ENCODE data around the gene ZNF467.
A peak's percentile ranks its signal among the peaks of the same experiment; 100 is the strongest.

The ZNF467 gene

GRCh38 chr7:149808311-149808710, 34.9 kb upstream of the ZNF467 start:
- no peak for DNase-seq

- no peak for DNase-seq
Measured at GRCh38 chr7:149806726-149807125, 33.3 kb upstream of the ZNF467 start.

GRCh38 chr7:149804106-149804505, 30.7 kb upstream of the ZNF467 start:
- DNase-seq: no peak

GRCh38 chr7:149803551-149804074, 30.2 kb upstream of the ZNF467 start:
- DNase-seq: no peak

DNA sequence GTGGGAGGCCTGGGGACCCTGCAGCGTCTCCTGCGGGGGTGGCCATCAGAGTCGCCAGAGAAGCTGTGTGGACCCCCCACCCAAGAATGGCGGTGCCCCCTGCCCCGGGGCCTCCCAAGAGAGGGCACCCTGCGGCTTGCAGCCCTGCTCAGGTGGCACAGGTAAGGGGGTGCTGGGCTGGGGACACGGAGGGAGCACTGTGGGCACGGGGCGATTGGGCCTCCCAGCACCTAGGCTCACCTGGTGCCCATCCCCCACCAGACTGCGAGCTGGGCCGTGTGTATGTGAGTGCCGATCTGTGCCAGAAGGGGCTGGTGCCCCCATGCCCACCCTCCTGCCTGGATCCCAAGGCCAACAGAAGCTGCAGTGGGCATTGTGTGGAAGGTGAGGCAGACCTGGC, 29.6 kb upstream of the ZNF467 start:
- DNase-seq: no peak

DNA sequence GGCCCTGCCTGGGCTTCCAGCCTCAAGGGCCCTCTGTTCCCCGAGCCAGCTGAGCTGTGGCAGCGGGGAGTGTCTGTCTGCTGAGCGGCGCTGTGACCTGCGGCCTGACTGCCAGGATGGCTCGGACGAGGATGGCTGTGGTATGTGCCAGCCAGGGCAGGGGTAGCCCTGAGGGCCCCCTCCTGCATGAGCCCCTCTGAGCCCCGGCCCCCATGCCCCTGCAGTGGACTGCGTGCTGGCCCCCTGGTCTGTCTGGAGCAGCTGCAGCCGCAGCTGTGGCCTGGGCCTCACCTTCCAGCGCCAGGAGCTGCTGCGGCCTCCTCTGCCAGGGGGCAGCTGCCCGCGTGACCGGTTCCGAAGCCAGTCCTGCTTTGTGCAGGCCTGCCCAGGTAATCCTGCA, 28.4 kb upstream of the ZNF467 start:
- DNase-seq: no peak

DNA sequence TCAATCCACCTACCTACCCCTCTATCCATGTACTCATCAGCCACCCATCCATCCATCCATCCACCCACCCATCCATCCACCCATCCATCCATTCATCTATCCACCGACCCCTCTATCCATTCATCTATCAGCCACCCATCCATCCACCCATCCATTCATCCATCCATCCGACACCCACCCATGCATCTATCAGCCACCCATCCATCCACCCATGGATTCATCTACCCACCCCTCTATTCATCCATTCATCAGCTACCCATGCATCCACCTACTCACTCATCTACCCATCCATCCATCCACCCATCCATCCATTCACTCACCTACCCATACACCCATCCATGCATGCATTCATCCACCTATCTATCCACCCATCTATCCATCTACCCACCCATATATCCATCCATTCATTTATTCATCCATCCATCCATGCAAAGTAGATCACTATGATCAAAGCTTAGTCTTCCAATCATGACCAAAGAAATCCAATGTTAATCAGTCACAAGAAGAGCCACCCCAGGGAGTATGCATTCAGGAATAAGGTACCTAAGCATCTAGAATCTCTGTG, 27.7 kb upstream of the ZNF467 start:
- DNase-seq: no peak

- DNase-seq: no peak
Measured at GRCh38 chr7:149800169-149800555, 26.8 kb upstream of the ZNF467 start.

DNA sequence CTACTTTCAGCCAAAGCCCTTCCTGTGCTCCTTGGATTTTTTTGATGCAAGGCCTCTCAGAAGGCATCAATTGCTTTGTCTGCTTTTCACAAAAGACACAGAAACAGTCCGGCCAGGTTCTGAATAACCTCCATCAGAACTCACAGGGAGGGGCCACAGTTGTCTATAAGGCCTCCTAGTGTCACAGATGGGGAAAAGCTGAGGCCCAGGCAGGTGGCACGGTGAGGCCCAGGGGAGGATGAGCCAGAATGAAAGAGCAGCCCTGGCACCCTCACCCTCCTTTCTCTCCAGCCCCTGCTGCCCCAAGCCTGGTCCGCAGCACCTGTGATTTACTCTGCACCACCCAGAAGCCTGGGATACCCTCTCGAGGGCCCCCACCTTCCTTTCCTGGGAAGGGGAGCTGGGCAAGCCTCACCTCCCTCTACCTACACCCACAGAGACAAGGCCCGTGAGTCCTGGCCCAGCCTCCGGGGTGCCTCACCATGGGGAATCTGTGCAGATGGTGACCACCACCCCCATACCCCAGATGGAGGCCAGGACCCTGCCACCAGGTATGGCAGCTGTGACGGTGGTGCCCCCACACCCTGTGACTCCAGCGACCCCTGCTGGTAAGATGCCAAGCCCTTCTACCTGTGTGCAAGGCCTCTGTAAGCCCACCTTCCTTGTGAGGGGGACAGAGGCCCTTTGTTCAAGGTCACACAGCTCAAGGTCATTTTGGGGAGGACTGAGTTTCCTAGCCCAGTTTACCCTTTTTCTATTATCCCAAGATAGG, 26.2 kb upstream of the ZNF467 start:
- peak; percentile 38 for DNase-seq

DNA sequence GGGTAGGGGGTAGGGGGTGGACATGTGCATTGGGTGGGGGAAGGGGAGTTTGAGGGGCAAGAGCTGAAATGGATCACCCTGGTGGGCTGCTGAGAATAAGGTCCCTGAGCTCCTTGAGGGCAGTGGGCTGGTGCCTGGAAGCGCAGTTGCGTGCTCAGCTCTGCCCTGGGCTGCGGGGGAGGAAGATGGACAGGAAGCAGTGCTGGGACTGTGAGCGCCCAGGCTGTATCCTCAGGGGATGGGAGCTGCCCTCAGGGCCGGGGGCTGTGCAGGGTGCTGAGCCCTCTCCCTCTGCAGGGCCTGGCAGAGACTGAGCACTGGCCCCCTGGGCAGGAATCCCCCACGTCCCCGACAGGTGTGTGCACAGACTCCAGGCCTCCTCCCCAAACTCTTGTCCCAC, 24.4 kb upstream of the ZNF467 start:
- DNase-seq: no peak

- no peak for DNase-seq
Measured at GRCh38 chr7:149796287-149796860, 23.0 kb upstream of the ZNF467 start.

DNA sequence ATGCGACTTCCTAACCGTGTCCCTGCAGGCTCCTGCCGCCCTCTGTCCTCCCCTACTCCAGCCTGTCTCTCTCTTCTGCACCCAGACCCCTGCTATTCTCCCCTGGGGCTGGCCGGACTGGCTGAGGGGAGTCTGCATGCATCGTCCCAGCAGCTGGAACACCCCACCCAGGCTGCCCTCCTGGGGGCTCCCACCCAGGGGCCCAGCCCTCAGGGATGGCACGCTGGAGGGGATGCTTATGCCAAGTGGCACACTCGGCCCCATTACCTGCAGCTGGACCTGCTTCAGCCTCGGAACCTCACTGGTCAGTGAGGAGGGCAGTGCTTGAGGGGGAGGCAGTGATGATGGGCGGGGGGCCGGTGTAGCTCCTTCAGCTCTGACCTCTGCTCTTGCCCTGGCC, 21.7 kb upstream of the ZNF467 start:
- DNase-seq: no peak

DNA sequence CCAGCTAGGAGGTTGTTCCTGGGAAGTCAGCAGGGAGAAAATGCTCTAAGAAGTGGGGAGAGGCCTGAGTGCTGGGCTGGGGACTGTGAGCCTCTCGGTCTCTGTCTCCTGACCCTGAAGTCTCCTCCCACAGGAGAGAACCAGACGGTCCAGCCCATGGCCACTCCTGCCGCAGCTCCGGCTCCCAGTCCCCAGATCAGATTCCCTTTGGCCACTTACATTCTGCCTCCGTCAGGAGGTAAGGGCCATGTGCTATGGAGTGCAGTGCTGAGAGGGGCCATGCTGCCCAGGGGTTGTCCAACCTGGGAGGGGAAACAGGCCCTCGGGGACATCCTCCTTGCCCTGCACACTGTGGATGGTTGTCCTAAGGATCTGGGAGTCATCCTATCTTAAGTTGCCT, 21.3 kb upstream of the ZNF467 start:
- no peak for DNase-seq

DNA sequence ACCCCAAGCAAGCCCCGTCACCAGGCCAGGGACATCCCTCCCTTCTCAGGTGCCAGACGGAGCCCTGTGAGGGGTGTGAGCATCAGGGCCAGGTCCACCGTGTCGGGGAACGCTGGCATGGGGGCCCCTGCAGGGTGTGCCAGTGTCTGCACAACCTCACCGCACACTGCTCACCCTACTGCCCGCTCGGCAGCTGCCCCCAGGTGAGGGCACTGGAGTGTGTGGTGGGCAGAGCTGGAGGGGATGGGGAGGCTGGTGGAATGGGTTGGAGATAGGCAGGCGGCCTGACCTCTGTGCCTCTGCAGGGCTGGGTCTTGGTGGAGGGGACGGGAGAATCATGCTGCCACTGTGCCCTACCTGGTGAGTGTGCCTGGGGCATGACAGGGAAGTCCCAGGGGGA, 19.9 kb upstream of the ZNF467 start:
- no peak for DNase-seq

DNA sequence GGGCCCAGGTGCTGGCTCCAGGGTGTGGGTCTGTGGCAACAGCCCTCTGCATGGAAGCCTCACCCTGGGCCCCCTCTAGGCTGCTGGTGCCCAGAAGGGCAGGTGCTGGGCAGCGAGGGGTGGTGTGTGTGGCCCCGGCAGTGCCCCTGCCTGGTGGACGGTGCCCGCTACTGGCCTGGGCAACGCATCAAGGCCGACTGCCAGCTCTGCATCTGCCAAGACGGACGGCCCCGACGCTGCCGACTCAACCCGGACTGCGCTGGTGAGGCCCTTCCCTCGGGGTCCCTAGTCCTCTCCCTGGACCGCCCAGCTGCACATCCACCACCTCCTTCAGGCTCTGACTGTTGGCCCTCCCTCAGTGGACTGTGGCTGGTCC, 18.8 kb upstream of the ZNF467 start:
- DNase-seq: no peak

DNA sequence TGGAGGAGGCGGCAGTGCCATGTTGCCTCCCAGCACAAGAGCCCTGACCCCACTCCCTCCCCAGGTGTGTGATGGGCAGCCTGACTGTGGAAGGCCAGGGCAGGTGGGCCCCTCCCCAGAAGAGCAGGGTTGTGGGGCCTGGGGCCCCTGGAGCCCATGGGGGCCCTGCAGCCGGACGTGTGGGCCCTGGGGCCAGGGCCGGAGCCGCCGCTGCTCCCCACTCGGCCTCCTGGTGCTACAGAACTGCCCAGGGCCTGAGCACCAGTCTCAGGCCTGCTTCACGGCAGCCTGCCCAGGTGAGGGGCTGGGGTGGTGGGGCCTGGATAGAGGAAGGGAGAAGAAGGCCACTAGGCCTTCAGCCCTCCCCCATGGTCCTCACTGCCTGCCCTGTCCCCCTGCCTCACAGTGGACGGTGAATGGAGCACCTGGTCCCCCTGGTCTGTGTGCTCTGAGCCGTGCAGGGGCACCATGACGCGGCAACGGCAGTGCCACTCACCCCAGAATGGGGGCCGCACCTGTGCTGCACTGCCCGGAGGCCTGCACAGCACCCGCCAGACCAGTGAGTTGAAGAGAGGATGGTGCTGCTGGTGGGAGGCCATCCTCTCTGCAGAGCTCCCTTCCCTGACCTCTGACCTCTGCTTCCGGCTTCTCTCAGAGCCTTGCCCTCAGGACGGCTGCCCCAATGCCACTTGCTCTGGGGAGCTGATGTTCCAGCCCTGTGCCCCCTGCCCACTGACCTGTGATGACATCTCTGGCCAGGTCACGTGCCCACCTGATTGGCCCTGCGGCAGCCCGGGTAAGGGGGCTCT, 18.2 kb upstream of the ZNF467 start:
- no peak for DNase-seq

DNA sequence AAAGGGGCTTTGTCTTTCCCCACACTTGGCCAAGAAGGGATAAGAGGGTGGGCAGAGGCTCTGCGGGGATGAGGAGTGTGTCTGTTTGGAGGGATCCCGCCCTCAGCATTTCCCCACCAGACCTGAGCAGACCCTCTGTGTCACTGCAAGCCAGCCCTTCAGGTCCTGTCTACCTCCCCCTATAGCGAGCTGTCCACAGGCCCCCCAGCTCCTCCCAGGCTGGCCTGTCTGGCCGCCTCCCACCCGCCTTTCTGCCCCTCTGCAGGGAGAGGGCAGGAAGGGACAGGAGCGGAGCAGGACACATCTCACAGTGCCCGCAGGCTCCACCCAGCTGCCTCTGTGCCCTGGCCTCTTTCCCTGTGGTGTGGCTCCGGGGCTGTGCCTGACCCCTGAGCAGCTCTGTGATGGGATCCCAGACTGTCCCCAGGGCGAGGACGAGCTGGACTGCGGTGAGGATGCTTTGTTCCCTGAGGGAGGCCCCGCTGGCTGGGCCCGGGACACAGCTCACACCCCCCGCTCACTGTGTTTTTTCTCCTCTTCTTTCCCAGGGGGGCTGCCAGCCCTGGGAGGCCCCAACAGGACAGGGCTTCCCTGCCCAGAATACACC, 17.5 kb upstream of the ZNF467 start:
- DNase-seq: no peak

DNA sequence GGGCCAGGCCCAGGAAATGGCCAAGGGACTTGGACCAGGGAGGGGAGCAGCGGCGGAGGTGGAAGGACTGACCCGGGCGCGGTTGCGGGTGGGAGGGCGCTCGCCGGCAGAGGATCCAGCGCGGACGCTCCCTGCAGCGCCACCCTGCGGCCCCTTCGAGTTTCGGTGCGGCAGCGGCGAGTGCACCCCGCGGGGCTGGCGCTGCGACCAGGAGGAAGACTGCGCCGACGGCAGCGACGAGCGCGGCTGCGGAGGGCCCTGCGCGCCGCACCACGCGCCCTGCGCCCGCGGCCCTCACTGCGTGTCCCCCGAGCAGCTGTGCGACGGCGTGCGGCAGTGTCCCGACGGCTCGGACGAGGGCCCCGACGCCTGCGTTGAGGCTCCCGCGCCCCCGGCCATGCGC, 16.8 kb upstream of the ZNF467 start:
- peak; percentile 46 for DNase-seq

GRCh38 chr7:149789101-149789500, 15.7 kb upstream of the ZNF467 start:
- no peak for DNase-seq

GRCh38 chr7:149788300-149788851, 15.0 kb upstream of the ZNF467 start:
- DNase-seq: no peak

GRCh38 chr7:149787428-149788299, 14.3 kb upstream of the ZNF467 start:
- no peak for DNase-seq

DNA sequence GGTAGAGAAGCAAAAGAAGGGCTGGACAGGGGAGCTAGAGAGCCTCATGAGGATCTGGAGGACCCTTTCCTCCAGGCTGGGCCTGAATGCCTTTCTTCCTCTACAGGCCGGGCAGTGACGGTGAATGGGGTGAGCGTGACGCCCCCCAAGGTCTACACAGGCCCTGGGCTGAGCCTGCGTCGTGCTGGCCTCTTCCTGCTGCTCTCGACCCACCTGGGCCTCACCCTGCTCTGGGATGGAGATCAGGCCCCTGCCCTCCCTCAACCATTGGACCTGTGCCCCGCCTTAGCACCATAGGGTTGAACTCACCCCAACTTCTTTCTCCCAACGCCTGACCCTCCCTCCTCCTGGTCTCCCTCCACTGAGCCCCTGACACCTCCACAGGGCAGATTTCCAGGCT, 12.6 kb upstream of the ZNF467 start:
- no peak for DNase-seq
